GM19035 (cell line): ENCODE measurements around the gene SPRR2G.
"Not testable (repeated sequence)": the region's sequence is repeated elsewhere in the genome, so short reads cannot be mapped to it uniquely, and the experiment has no call there.

Source experiments
- ATAC-seq: cut with Tn5 transposase; IDR thresholded peaks from one replicate; pipeline ENCODE4 v1.9.1; 2021; ENCODE audit not compliant: unreplicated experiment

SPRR2G gene

GRCh38 chr1:153150846-153151245 lies at the start of gene SPRR2G:
TSS of gene SPRR2G (minus strand) at chr1:153150890. CDS start at chr1:153150110, 780 bp downstream.
- ATAC-seq, result no peak

- no peak for ATAC-seq
Measured at GRCh38 chr1:153195216-153195615, 44.5 kb upstream of the SPRR2G start.

- ATAC-seq, result no peak
Measured at GRCh38 chr1:153194331-153195050, 43.8 kb upstream of the SPRR2G start.

- no peak for ATAC-seq
Measured at GRCh38 chr1:153192697-153193096, 42.0 kb upstream of the SPRR2G start.

- ATAC-seq, result no peak
Measured at GRCh38 chr1:153190373-153190772, 39.7 kb upstream of the SPRR2G start.

- ATAC-seq, result not testable (repeated sequence)
Measured at GRCh38 chr1:153188301-153188700, 37.6 kb upstream of the SPRR2G start.

GRCh38 chr1:153180556-153180955 lies 29.9 kb upstream of the SPRR2G start:
- no peak for ATAC-seq

GRCh38 chr1:153178922-153179321 lies 28.2 kb upstream of the SPRR2G start:
- no peak for ATAC-seq

GRCh38 chr1:153174624-153175023 lies 23.9 kb upstream of the SPRR2G start:
- ATAC-seq, result no peak

- no peak for ATAC-seq
Measured at GRCh38 chr1:153168686-153169085, 18.0 kb upstream of the SPRR2G start.

GRCh38 chr1:153155541-153155940 lies 4.9 kb upstream of the SPRR2G start:
- ATAC-seq, result no peak

GRCh38 chr1:153152481-153152880 lies 1.8 kb upstream of the SPRR2G start:
- no peak for ATAC-seq

- no peak for ATAC-seq
Measured at GRCh38 chr1:153141377-153141776, 9.3 kb downstream of the SPRR2G start.

GRCh38 chr1:153140484-153140883 lies 10.2 kb downstream of the SPRR2G start:
- no peak for ATAC-seq

GRCh38 chr1:153133743-153134142 lies 16.9 kb downstream of the SPRR2G start:
- ATAC-seq, result no peak

GRCh38 chr1:153133267-153133666 lies 17.4 kb downstream of the SPRR2G start:
- no peak for ATAC-seq

GRCh38 chr1:153128688-153129087 lies 22.0 kb downstream of the SPRR2G start:
- not testable (repeated sequence) for ATAC-seq

GRCh38 chr1:153127296-153127695 lies 23.4 kb downstream of the SPRR2G start:
- ATAC-seq, result no peak

GRCh38 chr1:153125536-153125935 lies 25.2 kb downstream of the SPRR2G start:
- ATAC-seq, result no peak

GRCh38 chr1:153123793-153124192 lies 26.9 kb downstream of the SPRR2G start:
- not testable (repeated sequence) for ATAC-seq

GRCh38 chr1:153122831-153123421 lies 27.8 kb downstream of the SPRR2G start:
- ATAC-seq, result no peak

- ATAC-seq, result no peak
Measured at GRCh38 chr1:153120945-153121344, 29.7 kb downstream of the SPRR2G start.
